A549 (cell line): ENCODE results near the gene RFPL2.

ENCODE experiments used
- POLR2AphosphoS2 ChIP-seq: conservative IDR thresholded peaks from 2 replicates; pipeline ENCODE4 v1.6.1; 2012; ENCODE audit warnings: low read length, improper control_type of control experiment, inconsistent platforms
- TF ChIP-seq, protein P1 (sequence below): fragments of >200 bp; sonication (Bioruptor Twin); formaldehyde crosslinking; IDR thresholded peaks from 3 replicates; pipeline ENCODE4 v1.5.1; 2016

DNA sequence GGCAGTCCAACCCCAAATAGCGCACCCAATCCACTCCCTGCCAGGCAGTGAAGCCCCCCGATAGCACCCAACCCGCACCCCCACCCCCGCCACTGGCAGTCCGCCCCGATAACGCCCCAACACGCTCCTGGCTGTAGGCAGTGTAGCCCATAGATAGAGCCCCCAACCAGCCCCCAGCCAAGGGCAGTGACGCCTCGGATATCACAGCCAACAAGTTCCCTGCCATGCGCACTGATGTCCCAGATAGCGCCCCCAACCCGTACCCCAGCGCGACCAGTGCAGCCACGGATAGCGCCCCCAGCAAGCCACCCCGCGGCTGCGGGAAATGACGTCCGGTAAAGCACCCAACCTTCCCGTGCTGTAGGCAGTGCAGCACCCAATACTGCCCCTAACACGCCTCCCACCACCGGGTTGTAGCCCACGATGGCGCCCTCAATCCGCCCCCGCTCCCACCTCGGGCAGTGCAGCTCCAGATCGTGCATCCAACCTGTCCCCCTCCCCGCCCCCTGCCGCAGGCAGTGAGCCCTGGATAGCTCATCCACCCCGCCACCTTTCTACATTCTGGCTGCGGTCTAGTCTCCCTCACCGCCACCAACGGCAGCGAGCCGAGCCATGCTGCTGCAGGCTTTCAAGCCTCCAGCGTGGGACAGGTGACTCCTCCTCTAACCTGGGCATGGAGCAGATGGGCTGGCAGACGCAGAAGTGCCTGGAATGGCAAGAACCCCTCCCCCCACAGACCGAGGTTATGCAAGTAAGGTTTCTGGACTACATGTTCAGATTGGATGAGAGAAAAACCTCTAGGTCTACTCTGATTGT, 625 bp downstream of the RFPL2 start:
- no peak for TF ChIP-seq POLR2AphosphoS2
- TF ChIP-seq, protein P1, sequence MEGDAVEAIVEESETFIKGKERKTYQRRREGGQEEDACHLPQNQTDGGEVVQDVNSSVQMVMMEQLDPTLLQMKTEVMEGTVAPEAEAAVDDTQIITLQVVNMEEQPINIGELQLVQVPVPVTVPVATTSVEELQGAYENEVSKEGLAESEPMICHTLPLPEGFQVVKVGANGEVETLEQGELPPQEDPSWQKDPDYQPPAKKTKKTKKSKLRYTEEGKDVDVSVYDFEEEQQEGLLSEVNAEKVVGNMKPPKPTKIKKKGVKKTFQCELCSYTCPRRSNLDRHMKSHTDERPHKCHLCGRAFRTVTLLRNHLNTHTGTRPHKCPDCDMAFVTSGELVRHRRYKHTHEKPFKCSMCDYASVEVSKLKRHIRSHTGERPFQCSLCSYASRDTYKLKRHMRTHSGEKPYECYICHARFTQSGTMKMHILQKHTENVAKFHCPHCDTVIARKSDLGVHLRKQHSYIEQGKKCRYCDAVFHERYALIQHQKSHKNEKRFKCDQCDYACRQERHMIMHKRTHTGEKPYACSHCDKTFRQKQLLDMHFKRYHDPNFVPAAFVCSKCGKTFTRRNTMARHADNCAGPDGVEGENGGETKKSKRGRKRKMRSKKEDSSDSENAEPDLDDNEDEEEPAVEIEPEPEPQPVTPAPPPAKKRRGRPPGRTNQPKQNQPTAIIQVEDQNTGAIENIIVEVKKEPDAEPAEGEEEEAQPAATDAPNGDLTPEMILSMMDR, result no peak
